HG03196 (cell line): ENCODE data around the gene CALHM4.
"Not testable (repeated sequence)": the region's sequence is repeated elsewhere in the genome, so short reads cannot be mapped to it uniquely, and the experiment has no call there.

Experiments used
- ATAC-seq: cut with Tn5 transposase; IDR thresholded peaks from one replicate; pipeline ENCODE4 v1.9.1; 2021; ENCODE audit not compliant: unreplicated experiment

Gene CALHM4

DNA sequence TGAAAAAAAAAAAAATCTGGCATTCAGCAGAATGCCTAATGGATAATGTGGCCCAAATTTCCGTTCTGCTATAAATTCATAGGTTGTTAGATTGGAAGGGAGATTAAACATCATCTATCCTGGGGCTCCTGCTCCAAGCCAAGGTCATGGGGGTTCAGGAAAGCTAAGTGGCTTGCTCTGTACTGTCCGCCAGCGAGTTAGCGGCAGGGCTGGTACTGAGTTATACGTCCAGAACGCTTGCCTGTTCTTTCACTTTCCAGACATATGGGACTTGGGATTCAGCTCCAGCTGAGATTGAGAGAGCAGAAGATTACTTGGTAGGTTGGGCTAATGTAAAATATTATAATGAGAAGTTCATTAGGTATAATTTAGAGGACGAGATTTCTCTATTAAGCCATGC is 18.6 kb downstream of the CALHM4 start:
- no peak for ATAC-seq

DNA sequence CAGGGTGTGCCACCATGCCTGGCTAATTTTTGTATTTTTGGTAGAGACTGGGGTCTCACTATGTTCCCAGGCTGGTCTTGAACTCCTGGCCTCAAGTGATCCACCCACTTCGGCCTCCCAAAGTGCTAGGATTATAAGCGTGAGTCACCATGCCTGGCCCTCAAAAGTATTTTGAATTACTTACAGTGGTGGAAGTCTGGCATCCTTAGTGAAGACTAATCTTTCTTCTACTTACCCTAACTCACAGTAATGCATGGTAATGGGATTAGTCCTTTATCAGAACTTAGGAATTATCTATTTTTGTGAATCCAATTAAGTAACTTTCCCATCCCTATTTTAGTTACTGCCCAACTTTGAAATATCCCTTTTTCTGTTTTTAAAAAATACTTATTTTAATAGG is 21.7 kb downstream of the CALHM4 start:
- ATAC-seq = no peak

DNA sequence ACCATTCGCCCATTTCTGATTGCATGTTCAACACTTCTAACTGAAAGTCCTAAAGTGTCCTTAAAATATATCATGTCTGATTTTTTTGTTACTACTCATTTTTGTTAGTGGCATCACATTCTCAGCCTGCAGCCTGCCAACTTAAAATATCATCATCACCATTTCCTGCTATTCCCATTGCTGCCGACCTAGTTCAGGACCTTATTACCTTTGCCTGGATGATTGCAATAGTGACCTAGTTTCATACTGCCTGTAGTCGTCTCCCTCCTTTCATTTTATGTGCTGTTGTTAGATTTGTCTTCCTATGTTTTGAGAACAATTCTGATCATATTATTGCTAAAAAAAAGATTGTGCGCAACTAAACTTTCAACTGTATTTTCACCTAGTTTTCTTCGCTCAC is 23.9 kb downstream of the CALHM4 start:
- ATAC-seq = no peak

DNA sequence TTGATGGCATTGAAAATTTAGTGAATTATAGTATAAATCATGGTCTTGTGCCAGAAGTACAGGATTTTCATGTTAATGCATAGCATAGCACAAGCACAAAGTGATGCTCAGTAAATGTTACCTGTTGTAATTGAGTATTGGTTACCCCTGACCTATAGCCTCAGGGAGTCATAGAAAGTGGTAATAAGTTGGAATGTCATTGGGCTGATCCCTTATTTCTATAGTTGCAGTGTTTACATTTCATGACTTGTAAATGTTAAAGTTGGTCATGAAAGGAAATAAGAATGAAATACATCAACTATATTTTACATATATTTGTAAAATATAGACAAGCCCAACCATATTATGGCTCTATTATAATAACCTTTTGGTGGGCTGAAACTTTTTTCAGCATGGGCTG is 24.8 kb downstream of the CALHM4 start:
- no peak for ATAC-seq

DNA sequence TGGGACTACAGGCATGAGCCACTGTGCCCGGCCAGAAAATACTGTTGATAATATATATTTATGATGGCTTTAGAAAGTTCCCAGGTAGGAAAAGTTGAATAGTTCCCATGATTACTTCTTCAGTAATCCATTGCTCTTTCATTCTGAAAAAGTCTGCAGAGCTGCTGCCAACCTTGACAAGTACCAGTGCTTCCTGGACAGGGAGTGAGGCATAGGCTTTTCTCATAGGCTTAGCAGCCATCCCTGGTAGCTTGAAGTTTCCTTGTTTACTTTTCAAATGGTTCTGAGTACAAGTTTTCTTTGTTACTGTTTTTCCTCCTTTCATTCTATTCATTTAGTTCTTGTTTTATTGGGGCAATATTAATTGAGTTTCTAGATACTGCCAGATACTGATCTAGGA is 25.6 kb downstream of the CALHM4 start:
- no peak for ATAC-seq

DNA sequence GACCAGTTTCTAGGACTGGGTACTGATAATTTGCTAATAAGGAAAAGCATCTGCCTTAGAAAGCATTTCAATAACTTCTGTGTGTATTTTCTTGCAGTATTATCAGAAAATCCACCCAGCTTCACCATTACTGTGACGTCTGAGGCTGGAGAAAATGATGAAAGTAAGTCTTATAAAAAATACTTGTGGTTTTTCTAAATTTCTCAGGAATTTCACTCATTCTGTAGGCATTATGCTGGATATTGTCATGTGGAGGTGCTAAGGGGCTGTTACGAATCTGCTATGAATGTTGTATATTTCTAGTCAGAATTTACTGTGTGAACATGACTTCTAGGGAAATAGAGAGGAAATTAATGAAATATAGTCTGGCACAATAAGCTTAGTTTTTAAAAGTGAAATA is 26.6 kb downstream of the CALHM4 start:
- no peak for ATAC-seq

DNA sequence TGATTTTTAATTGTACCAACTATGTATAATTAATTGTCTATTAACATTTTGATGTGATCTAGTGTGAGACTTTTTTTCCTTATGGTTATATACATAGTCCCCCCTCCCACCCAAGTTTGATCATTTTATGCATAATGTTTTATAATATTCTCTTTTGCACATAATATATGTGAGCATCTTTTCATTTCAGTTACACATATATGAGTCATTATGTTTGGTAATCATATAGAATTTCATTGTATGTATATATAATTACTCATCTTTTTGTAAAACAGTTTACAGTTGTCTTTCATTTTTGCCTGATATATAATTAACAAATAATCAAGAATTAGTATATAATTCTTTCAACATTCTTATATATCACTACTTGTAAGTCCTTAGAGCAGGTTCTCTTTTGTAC is 32.7 kb downstream of the CALHM4 start:
- no peak for ATAC-seq

DNA sequence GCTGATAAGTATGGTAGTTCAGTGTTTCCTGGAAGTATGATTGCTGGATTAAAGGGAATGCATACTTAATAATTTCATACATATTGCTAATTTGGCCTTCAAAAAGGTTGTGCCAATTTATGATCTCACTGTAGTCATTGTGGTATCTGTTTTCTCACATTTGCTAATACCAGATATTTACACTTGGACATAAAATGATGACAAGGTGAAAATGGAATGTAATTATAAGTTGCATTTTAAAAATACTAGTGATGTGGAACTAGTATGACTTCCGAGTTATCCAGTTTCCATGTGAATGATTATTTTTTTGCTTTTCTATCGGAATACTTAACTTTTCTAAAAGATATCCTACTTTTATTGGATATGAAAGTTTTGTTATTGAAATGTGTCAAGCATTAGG is 33.2 kb downstream of the CALHM4 start:
- ATAC-seq = no peak

DNA sequence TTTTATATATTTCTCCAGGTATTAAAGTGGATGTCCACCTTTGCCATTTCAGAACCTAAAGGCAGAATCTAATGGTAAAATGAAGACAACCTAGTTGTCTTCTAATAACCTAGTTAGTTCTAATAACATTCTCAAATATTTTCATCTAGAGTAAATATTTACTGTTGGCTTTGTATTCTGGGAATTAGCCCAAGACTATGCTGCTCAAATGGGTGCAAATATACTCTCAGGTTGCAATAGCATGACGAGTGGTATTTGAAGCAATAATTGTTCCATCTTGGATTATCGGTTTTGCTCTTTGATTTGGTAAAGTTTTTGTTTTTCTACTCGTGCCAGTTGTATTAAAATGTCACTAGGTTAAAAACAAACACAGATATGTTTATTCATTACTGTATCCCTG is 41.7 kb downstream of the CALHM4 start:
- no peak for ATAC-seq

DNA sequence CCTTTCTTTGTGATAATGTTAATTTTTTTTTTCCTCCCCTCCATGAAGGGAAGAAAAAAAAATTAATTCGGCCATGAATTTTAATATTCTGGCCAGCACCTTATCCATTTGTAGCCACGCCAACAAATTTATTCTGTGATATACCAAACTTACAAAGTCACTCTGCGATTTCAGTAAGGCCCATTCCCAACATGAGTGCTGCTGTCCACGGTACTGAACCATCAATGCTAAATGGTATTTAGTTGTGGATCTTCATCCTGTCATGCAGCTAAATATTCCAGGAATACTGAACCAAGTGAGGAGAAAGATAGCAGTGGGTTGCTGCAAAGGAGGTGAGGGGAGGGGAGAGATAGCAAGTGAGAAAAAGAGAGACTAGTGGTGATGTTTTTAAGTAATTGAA is 43.3 kb downstream of the CALHM4 start:
- ATAC-seq = no peak

DNA sequence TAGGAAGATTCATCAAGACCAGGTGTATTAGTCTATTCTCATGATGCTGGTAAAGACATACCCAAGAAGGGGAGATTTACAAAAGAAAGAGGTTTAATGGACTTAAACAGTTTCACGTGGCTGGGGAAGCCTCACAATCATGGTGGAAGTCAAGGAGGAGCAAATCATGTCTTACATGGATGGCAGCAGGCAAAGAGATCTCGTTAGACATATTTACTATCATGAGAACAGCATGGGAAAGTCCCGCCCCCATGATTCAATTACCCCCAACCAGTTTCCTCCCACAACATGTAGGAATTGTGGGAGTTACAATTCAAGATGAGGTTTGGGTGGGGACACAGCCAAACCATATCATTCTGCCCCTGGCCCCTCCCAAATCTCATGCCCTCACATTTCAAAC is 50.4 kb downstream of the CALHM4 start:
- not testable (repeated sequence) for ATAC-seq

DNA sequence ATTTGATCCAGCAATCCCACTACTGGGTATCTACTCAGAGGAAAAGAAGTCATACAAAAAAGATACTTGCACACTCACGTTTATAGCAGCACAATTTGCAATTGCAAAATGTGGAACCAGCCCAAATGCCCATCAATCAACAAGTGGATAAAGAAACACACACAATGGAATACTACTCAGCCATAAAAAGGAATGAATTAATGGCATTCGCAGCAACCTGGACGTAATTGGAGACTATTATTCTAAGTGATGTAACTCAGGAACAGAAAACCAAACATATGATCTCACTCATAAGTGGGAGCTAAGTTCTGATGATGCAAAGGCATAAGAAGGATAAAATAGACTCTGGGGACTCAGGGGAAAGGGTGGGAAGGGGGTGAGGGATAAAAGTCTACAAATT is 51.3 kb downstream of the CALHM4 start:
- ATAC-seq = not testable (repeated sequence)

DNA sequence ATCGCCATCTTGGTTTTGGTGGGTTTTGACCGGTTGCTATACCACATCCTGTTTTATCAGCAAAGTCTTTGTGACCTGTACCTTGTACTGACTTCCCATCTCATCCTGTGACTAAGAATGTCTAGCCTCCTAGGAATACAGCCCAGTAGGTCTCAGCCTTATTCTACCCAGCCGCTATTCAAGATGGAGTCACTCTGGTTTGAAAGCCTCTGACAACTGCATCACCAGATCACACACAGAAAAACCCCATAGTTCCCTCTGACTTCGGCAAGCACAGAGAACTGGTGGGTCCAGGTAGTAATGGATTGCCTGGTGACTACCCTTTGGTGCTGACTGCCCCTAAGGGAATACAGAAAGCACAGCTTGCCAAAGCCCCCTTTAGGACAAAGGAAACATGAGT is 52.4 kb downstream of the CALHM4 start:
- ATAC-seq = no peak
